ENCODE results near the gene SHISAL1. TPM values are rescaled to one million over a fixed set of nuclear protein-coding genes. Genes with fewer than 3 reads are reported as not detected.

Gene SHISAL1
- total RNA-seq, 6 experiments from 2014 or later, result 0.05 to 0.31 (median 0.17) TPM

GRCh38 chr22:44200855-44201550, 111.7 kb downstream of the SHISAL1 start:
- H3K27me3 ChIP-seq, result no peaks in the 10 kb centered on the region
- no peaks in the 10 kb centered on the region for H3K36me3 ChIP-seq
- ATAC-seq (no peak), DNase-seq (no peak)
- TF ChIP-seq POLR2A (IDR thresholded peaks at IDR 0.05) (no peak), CTCF (IDR thresholded peaks at IDR 0.05) (no peak)
- no peak overlapping the region for H3K4me3 ChIP-seq
- intact Hi-C loops (cut with DNase I), result no loop called here
- H3K4me1 ChIP-seq, result no peaks in the 10 kb centered on the region
- no peaks in the 10 kb centered on the region for H3K9me3 ChIP-seq
- 58% methylated on average over 9 of the region's 17 CpGs for WGBS (ENCODE audit: insufficient coverage, low coverage, low lambda C conversion rate, missing lambda C conversion rate)
- H3K27ac ChIP-seq, result no peak overlapping the region

- DNase-seq, result no peak
- Histone ChIP-seq H3K4me1 (no peaks in the 10 kb centered on the region), H3K36me3 (no peaks in the 10 kb centered on the region), H3K27ac (no peak overlapping the region), H3K4me3 (no peak overlapping the region), H3K9me3 (no peaks in the 10 kb centered on the region), H3K27me3 (no peaks in the 10 kb centered on the region)
- no peak for TF ChIP-seq CTCF (IDR thresholded peaks at IDR 0.05)
- no peak for TF ChIP-seq POLR2A (IDR thresholded peaks at IDR 0.05)
- intact Hi-C loops (cut with DNase I), result no loop called here
- 78% methylated on average over 4 of the region's 6 CpGs for WGBS (ENCODE audit: insufficient coverage, low coverage, low lambda C conversion rate, missing lambda C conversion rate)
- ATAC-seq, result no peak
Measured at GRCh38 chr22:44200451-44200850, 112.3 kb downstream of the SHISAL1 start.

- no CpG with 5 or more reads among the region's 5 CpGs for WGBS (ENCODE audit: insufficient coverage, low coverage, low lambda C conversion rate, missing lambda C conversion rate)
- Histone ChIP-seq H3K36me3 (no peaks in the 10 kb centered on the region), H3K9me3 (no peaks in the 10 kb centered on the region), H3K4me3 (no peak overlapping the region), H3K27me3 (no peaks in the 10 kb centered on the region), H3K27ac (no peak overlapping the region), H3K4me1 (no peaks in the 10 kb centered on the region)
- ATAC-seq (no peak), DNase-seq (no peak)
- TF ChIP-seq POLR2A (IDR thresholded peaks at IDR 0.05), result no peak
- no peak for TF ChIP-seq CTCF (IDR thresholded peaks at IDR 0.05)
- intact Hi-C loops (cut with DNase I), result no loop called here
Measured at GRCh38 chr22:44199866-44200265, 112.9 kb downstream of the SHISAL1 start.

- Histone ChIP-seq H3K36me3 (no peaks in the 10 kb centered on the region), H3K27ac (no peak overlapping the region), H3K27me3 (no peaks in the 10 kb centered on the region), H3K4me1 (no peaks in the 10 kb centered on the region), H3K9me3 (no peaks in the 10 kb centered on the region), H3K4me3 (no peak overlapping the region)
- 67% methylated on average over 2 of the region's 2 CpGs for WGBS (ENCODE audit: insufficient coverage, low coverage, low lambda C conversion rate, missing lambda C conversion rate)
- no peak for DNase-seq
- intact Hi-C loops (cut with DNase I), result no loop called here
- no peak for TF ChIP-seq POLR2A (IDR thresholded peaks at IDR 0.05)
- TF ChIP-seq CTCF (IDR thresholded peaks at IDR 0.05), result no peak
- no peak for ATAC-seq
Measured at GRCh38 chr22:44199164-44199563, 113.6 kb downstream of the SHISAL1 start.
